ENCODE measurements around the gene IL19.

DNA sequence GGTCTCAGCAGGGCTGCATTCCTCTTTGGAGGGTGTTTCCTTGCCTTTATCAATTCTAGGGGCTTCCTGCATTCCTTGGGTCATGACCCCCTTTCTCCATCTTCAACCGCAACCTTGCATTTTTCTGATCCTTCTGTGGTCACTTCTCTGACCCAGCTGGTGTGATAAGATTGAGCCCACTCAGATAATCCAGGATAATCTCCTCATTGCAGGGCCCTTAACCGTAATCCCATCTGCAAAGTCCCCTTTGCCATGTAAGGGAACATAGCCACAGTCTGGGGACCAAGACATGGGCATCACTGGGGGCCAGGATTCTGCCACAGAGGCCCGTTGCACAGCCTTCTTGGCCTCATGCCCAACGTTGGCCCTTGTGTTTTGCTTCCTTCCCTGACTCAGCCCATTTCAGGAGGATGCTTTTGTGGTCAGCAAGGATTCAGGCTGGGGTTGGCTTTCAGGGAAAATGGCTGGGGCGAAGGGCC, 35.0 kb upstream of the IL19 start:
- TF ChIP-seq, protein P1, sequence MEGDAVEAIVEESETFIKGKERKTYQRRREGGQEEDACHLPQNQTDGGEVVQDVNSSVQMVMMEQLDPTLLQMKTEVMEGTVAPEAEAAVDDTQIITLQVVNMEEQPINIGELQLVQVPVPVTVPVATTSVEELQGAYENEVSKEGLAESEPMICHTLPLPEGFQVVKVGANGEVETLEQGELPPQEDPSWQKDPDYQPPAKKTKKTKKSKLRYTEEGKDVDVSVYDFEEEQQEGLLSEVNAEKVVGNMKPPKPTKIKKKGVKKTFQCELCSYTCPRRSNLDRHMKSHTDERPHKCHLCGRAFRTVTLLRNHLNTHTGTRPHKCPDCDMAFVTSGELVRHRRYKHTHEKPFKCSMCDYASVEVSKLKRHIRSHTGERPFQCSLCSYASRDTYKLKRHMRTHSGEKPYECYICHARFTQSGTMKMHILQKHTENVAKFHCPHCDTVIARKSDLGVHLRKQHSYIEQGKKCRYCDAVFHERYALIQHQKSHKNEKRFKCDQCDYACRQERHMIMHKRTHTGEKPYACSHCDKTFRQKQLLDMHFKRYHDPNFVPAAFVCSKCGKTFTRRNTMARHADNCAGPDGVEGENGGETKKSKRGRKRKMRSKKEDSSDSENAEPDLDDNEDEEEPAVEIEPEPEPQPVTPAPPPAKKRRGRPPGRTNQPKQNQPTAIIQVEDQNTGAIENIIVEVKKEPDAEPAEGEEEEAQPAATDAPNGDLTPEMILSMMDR (IDR thresholded peaks at IDR 0.05) = no peak
- TF ChIP-seq POLR2A (IDR thresholded peaks at IDR 0.05) = no peak
